ENCODE data around the gene EPHA5. TPM values are rescaled to one million over a fixed set of nuclear protein-coding genes. Genes with fewer than 3 reads are reported as not detected.

Gene EPHA5
- total RNA-seq, 1 donor from 2014 or later, result 1.6 TPM

GRCh38 chr4:65589331-65589730 lies 81.0 kb downstream of the EPHA5 start:
- peaks cover 2% of the 10 kb centered on the region for H3K27me3 Mint-ChIP-seq (ENCODE audit: low read depth)
- no peak overlapping the region for H3K27ac Mint-ChIP-seq (ENCODE audit: unreplicated experiment)
- TF ChIP-seq, protein P1, sequence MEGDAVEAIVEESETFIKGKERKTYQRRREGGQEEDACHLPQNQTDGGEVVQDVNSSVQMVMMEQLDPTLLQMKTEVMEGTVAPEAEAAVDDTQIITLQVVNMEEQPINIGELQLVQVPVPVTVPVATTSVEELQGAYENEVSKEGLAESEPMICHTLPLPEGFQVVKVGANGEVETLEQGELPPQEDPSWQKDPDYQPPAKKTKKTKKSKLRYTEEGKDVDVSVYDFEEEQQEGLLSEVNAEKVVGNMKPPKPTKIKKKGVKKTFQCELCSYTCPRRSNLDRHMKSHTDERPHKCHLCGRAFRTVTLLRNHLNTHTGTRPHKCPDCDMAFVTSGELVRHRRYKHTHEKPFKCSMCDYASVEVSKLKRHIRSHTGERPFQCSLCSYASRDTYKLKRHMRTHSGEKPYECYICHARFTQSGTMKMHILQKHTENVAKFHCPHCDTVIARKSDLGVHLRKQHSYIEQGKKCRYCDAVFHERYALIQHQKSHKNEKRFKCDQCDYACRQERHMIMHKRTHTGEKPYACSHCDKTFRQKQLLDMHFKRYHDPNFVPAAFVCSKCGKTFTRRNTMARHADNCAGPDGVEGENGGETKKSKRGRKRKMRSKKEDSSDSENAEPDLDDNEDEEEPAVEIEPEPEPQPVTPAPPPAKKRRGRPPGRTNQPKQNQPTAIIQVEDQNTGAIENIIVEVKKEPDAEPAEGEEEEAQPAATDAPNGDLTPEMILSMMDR (IDR thresholded peaks at IDR 0.05), result no peak
- no peak overlapping the region for H3K4me3 Mint-ChIP-seq (ENCODE audit: unreplicated experiment)
- H3K9me3 Mint-ChIP-seq (ENCODE audit: low read depth), result no peaks in the 10 kb centered on the region
- peaks cover 2% of the 10 kb centered on the region for H3K4me1 Mint-ChIP-seq (ENCODE audit: low read depth)
- no peaks in the 10 kb centered on the region for H3K36me3 Mint-ChIP-seq (ENCODE audit: low read depth)
- DNase-seq (ENCODE audit: low spot score), result no peak

DNA sequence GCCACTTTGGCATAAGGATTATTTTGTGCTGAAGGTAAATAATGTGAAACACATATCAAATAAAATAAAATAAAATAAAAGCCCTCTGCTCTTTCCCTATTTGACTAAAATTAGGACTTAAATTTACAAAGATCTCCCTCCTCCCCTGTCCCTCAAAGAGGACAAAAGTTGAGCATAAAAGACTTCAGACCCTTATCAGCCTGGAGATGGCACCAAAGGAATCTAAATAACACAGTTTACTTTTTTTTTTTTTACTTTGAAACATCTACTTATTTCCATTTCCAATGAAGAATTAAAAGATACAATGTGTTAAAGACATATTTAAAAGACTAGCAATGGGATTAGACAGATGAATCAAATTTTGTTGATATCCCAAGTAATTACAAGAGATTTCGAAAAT lies 89.7 kb downstream of the EPHA5 start:
- Mint-ChIP-seq H3K36me3 (ENCODE audit: low read depth) (no peaks in the 10 kb centered on the region), H3K9me3 (ENCODE audit: low read depth) (no peaks in the 10 kb centered on the region)
- no peak for DNase-seq (ENCODE audit: low spot score)

GRCh38 chr4:65566473-65566872 lies 103.8 kb downstream of the EPHA5 start:
- Mint-ChIP-seq H3K27ac (ENCODE audit: unreplicated experiment) (no peak overlapping the region), H3K4me3 (ENCODE audit: unreplicated experiment) (no peak overlapping the region), H3K9me3 (ENCODE audit: low read depth) (no peaks in the 10 kb centered on the region), H3K36me3 (ENCODE audit: low read depth) (no peaks in the 10 kb centered on the region), H3K27me3 (ENCODE audit: low read depth) (no peaks in the 10 kb centered on the region), H3K4me1 (ENCODE audit: low read depth) (no peaks in the 10 kb centered on the region)
- DNase-seq (ENCODE audit: low spot score), result no peak
- TF ChIP-seq, protein P1 (IDR thresholded peaks at IDR 0.05), result no peak

More for the DNA sequence above, 89.7 kb downstream of the EPHA5 start:
- peaks cover 4% of the 10 kb centered on the region for H3K27me3 Mint-ChIP-seq (ENCODE audit: low read depth)
- H3K27ac Mint-ChIP-seq (ENCODE audit: unreplicated experiment), result no peak overlapping the region
- TF ChIP-seq, protein P1 (IDR thresholded peaks at IDR 0.05), result peak; percentile 70
- no peak overlapping the region for H3K4me3 Mint-ChIP-seq (ENCODE audit: unreplicated experiment)
- H3K4me1 Mint-ChIP-seq (ENCODE audit: low read depth), result no peaks in the 10 kb centered on the region

DNA sequence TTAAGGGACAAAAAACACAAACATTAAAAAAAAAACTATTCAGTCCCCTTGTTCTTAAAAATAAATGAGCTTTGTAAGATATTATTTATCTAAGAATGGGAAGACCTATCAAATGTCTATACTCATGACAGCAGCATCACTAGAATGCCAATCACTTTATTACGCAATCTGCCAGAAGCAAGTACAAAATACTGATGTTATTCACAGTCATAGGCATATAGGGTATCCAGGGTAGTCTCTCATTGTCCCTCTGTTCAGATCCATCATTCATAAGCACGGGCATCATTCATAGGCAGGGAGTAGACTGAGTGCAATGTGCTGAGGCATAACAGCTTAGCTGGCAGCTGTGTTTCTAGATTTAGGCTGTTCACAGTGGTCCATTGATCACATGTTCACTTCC lies 109.1 kb downstream of the EPHA5 start:
- Mint-ChIP-seq H3K4me1 (ENCODE audit: low read depth) (no peaks in the 10 kb centered on the region), H3K36me3 (ENCODE audit: low read depth) (no peaks in the 10 kb centered on the region), H3K4me3 (ENCODE audit: unreplicated experiment) (no peak overlapping the region), H3K27ac (ENCODE audit: unreplicated experiment) (no peak overlapping the region), H3K9me3 (ENCODE audit: low read depth) (no peaks in the 10 kb centered on the region), H3K27me3 (ENCODE audit: low read depth) (no peaks in the 10 kb centered on the region)
- TF ChIP-seq, protein P1 (IDR thresholded peaks at IDR 0.05), result no peak
- no peak for DNase-seq (ENCODE audit: low spot score)

DNA sequence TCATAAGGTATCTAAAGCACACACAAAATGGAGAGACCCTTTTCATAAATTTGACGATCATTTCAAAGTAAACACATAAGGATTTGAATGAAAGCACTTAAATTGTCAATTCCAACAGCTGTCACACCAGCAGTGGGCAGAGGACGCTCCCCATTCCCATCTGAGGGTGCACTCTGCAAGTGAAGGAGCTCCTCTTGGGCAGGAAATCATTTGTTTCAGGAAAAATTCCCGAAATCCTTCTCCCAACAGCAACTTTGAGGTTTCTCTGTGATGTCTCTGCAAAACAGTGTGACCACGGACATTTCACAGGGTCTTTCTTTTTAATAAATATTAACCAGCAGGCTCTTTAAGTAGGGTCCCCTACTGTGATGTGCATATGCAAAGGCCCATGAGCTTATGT lies 111.0 kb downstream of the EPHA5 start:
- no peaks in the 10 kb centered on the region for H3K4me1 Mint-ChIP-seq (ENCODE audit: low read depth)
- no peaks in the 10 kb centered on the region for H3K36me3 Mint-ChIP-seq (ENCODE audit: low read depth)
- no peak for DNase-seq (ENCODE audit: low spot score)
- H3K9me3 Mint-ChIP-seq (ENCODE audit: low read depth), result no peaks in the 10 kb centered on the region
- H3K27me3 Mint-ChIP-seq (ENCODE audit: low read depth), result no peaks in the 10 kb centered on the region
- H3K27ac Mint-ChIP-seq (ENCODE audit: unreplicated experiment), result no peak overlapping the region
- TF ChIP-seq, protein P1 (IDR thresholded peaks at IDR 0.05), result no peak
- H3K4me3 Mint-ChIP-seq (ENCODE audit: unreplicated experiment), result no peak overlapping the region
